Peyer's patch (tissue), 4 donors: ENCODE measurements around the gene GPR15.

Experiments used
- CTCF ChIP-seq, 6 experiments: fragments of 450-650 bp in 4 of 6; fragments of 200-600 bp in 2 of 6; sonication (generic) in 1 of 6; IDR thresholded peaks; one replicate each; pipeline ENCODE4 v1.5.1; 2017 to 2019; ENCODE audit warnings: antibody characterized with exemption in 6 of 6, mild to moderate bottlenecking in 3 of 6, moderate library complexity in 1 of 6
- POLR2A ChIP-seq, 2 donors: fragments of 450-650 bp; IDR thresholded peaks; one replicate each; pipeline ENCODE4 v1.5.1; 2017; ENCODE audit warnings: antibody characterized with exemption in 2 of 2, mild to moderate bottlenecking in 2 of 2, moderate library complexity in 2 of 2

GRCh38 chr3:98532275-98532637 is 478 bp downstream of the GPR15 start:
- TF ChIP-seq POLR2A (IDR thresholded peaks at IDR 0.05) (no peak), CTCF (IDR thresholded peaks at IDR 0.05) (no peak)
